C4-2B (cell line): ENCODE results near the gene RPS27L.

ENCODE experiments used
- H3K27ac ChIP-seq: fragments of 450-650 bp; 2 replicates; pipeline ENCODE4 v1.5.1; 2017
- CTCF ChIP-seq: fragments of 450-650 bp; conservative IDR thresholded peaks from 2 replicates; pipeline ENCODE4 v1.5.1; 2017; ENCODE audit warnings: mild to moderate bottlenecking
- ZFX ChIP-seq: fragments of 450-650 bp; IDR thresholded peaks from 2 replicates; pipeline ENCODE4 v1.6.1; 2017

The RPS27L gene

DNA sequence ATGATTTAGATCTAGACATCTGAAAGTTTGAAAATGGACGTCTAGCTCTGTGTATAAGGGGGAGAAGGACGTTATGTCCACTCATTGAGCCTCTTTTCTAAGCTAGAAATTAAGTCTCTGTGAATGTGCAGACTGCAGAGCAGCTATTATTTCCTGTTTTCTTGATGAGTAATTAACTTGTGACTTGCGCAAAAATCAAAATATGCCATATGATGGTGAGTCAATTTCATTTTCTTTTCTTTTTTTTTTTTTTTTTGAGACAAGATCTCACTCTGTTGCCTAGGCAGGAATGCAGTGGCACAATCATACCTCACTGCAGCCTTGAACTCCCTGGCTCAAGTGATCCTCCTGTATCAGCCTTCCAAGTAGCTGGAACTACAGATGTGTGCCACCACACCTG is 21.5 kb downstream of the RPS27L start:
- H3K27ac ChIP-seq: no peak overlapping the region
- no peak for TF ChIP-seq ZFX
- no peak for TF ChIP-seq CTCF

GRCh38 chr15:63135281-63135680 is 22.0 kb downstream of the RPS27L start:
- no peak overlapping the region for H3K27ac ChIP-seq
- no peak for TF ChIP-seq ZFX
- no peak for TF ChIP-seq CTCF

GRCh38 chr15:63134245-63134985 is 22.9 kb downstream of the RPS27L start:
- TF ChIP-seq ZFX (no peak), CTCF (no peak)
- no peak overlapping the region for H3K27ac ChIP-seq

GRCh38 chr15:63133786-63134185 is 23.5 kb downstream of the RPS27L start:
- TF ChIP-seq CTCF (no peak), ZFX (no peak)
- no peak overlapping the region for H3K27ac ChIP-seq

DNA sequence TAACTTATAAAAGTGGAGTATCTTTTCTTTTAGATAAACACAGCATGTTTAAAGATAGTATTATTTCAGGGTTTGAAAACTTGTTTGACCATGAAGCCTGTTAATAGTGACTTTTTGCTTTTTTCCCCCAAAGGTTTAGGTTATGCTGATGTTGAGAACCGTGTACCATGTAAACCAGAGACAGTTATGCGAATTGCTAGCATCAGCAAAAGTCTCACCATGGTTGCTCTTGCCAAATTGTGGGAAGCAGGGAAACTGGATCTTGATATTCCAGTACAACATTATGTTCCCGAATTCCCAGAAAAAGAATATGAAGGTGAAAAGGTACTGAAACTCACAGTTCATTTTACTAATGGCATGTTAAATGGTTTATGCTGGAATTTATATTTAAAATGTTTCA is 30.6 kb downstream of the RPS27L start:
- no peak overlapping the region for H3K27ac ChIP-seq
- TF ChIP-seq CTCF: no peak
- no peak for TF ChIP-seq ZFX

GRCh38 chr15:63124506-63124905 is 32.8 kb downstream of the RPS27L start:
- no peak overlapping the region for H3K27ac ChIP-seq
- no peak for TF ChIP-seq ZFX
- no peak for TF ChIP-seq CTCF

DNA sequence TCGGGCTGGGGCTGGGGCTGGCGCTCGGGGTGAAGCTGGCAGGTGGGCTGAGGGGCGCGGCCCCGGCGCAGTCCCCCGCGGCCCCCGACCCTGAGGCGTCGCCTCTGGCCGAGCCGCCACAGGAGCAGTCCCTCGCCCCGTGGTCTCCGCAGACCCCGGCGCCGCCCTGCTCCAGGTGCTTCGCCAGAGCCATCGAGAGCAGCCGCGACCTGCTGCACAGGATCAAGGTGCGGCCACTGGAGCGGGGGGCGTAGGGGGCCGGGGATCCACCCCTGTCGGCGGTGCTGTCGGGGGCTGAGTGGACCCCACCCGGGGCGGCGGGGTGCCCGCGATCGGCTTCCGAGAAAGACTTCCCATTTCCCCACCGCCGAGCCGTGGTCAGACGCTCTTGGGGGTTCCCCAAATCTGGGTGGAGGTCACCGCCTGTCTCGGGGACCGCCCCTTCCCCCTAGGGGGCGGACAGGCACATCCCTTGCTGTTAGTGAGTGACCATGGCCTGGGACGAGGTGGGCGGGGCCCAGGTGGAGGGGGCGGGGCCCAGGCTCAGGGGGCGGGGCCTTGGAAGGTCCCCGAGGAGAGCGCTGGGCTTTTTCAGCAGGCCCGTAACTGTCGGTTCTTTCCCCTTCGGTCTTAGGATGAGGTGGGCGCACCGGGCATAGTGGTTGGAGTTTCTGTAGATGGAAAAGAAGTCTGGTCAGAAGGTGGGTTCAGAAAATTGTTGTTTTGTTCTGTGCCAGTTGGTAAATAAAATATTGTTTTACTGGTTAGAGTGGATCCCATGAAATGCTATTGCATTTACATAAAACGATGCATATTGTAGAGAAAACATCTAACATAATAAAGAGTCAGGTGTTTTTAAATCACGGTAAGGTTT is 35.0 kb downstream of the RPS27L start:
- TF ChIP-seq ZFX (no peak), CTCF (peak; percentile 32)
- peak overlapping the region; percentile 76 for H3K27ac ChIP-seq
